GM21423 (cell line): ENCODE measurements around the gene TTLL11.

Source experiments
- ATAC-seq: cut with Tn5 transposase; IDR thresholded peaks from one replicate; pipeline ENCODE4 v1.9.1; 2021; ENCODE audit warnings: mild to moderate bottlenecking, moderate library complexity; ENCODE audit not compliant: unreplicated experiment

TTLL11 gene

DNA sequence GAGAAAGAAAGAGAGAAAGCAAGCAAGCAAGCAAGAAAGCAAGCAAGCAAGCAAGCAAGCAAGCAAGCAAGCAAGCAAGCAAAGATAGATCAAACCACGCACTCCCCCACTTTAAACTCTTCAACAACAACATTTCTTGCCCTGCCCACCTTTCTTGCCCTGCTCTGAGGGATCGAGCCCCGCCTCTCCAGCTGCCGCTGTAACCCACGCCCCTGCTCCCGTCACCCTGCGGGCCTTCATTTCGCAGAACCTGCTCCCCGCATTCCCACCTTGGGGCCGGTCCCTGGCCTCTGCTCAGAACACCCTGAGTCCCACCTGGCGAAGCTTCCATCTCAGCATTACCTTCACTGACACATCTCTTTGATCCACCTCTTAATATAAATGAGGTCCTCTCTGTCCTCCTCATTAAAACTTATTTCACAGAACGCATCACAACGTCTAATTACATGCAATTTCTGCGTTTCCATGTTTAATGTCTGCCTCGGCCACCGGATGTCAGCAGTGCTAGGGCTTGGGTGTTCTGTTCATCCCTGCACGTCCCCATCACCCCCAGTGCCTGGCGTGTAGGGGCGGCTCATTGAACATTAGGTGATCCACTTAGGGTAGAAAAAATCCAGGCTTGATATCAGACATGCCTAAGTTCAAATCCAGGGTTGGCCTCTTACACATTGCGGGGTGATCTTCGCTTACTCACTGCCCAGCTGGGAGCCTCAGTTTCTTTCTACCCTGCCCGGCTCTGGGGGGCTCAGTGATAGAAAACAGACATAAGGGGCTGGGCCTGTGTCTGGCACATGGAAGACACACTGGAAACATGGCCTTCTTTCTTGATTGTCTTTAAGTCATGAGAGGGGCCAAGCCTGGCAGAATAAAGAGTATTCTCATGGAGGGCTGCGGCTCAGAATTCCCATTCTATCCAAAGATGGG is 254.1 kb downstream of the TTLL11 start:
- ATAC-seq: no peak

DNA sequence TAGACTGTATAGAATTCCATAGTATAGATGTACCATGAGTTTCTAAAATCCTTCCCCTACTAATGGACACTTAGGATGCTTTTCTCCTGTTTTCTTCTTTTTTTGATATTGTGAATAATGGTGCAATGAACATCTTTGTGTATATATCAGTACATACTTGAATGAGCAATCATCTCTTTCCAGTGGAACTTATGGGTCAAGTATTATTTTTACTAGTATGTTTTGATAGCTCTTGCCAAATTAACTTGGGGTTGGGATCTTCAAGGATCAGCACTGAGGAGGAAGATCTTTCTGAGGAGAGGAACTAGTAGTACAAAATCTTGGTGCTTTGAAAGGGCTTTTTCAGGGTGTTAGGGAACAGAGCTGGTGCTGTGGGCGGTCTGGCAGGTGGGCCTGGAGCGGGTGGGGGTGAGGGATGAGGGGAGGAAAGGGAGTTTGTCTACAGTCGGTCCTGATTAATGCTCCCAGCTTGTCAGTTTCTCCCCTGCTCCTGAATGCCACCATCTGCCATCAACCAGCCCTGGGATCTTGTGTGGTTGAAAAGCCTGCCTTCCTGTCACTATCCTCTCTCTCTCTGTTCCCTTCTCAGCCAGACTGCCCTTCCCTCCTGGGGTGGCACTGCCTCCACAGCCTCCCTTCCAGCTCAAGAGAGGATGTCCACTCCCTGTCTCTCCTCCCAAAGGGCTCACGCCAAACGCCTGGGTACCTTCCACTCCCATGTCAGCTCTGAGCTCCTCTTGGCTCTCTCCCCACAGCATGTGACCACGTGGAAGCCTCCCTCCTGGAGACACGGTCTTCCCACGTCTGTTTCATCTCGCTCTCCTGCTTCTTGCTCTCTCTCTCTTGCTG is 255.8 kb downstream of the TTLL11 start:
- no peak for ATAC-seq

DNA sequence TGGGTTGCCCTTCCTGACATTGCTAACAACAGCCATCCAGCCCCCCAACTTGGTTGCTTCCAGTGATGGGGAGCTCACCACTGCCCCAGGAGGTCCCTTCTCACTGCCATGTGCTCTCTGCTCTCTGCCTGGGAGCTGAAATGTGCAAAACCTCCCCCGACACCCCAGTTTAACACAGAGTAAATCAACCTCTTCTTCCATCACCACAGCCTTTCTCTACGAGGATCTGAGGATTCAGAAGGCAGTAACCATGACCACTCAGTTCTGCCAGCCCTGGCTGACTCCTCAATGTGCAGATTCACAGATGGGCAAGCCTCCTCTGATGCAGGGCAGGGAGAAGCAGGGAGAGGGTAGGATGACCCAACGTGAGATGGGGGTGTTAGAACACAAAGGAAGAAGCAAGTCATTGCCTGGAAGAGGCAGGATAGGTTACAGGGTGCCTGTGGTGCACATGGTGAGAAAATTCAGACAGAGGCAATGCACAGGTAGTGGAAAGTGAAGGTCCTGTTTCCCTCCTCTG is 256.7 kb downstream of the TTLL11 start:
- ATAC-seq: no peak

DNA sequence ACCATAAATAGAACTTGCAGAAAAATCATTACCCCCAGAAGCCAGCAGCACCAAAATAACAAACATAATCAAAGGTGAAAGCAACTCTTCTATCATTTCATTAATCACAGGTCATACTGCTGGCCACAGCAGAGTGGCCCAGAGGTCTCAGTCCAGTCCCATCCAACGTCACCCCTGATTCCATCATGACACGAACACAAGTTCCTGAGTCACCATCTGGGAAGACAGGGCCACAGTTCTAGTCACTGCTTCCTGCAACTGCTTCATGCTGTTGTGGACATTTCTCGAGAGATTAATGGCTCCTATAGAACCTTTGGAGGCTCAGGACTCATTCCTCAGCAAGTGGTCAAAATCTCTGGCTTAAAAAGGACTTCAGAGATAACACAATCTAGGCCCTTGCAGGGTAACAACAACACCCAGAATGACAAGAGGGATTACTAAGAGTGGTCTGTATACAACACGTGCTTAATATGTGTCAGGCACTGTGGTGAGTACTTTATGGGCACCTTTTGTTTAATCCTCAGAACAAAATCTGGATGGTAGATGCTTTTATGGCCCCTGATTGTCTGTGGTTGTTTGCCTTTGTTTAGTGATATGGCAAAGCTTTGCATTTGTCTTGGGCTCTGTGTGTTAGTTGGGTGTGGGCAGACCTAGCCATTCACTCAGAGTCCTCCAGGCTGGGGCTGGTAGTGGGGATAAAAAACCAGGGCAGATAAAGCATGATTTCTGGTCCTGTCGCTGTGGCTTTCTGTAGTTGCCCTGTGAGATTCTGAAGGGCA is 257.3 kb downstream of the TTLL11 start:
- no peak for ATAC-seq

DNA sequence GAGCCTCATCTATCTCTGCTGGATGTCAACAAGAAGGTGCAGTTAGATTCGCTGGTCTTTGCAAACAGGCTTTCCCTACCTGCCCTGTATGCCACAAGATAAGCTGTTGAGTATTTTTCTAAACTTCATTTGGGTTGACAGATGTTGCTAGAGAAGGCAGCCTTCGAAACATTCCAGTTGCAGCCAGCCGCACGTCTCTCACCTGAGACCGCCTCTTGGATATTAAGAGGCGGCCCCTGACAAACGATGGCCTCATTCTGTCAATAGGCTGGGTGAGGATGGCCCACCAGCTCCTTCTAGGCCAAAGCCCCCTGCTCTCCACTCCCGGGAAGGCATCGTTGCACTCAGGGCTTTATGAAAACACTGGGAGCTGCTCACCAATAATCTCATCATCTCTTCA is 260.0 kb downstream of the TTLL11 start:
- no peak for ATAC-seq

DNA sequence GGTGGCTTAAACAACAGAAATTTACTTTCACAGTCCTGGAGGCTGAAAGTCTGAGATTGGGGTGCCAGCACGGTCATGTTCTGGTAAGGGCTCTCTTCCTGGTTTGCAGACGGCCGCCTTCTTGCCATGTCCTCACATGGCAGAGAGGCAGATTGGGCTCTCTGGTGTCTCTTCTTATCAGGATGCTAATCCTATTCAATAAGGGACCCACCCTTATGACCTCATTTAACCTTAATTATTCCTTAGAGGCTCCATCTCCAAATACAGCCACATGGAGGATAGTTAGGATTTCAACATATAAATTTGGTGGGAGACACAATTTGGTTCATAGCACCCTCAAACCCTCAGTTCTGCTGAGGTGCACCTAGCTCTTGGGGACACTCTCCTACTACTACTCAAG is 261.2 kb downstream of the TTLL11 start:
- no peak for ATAC-seq

DNA sequence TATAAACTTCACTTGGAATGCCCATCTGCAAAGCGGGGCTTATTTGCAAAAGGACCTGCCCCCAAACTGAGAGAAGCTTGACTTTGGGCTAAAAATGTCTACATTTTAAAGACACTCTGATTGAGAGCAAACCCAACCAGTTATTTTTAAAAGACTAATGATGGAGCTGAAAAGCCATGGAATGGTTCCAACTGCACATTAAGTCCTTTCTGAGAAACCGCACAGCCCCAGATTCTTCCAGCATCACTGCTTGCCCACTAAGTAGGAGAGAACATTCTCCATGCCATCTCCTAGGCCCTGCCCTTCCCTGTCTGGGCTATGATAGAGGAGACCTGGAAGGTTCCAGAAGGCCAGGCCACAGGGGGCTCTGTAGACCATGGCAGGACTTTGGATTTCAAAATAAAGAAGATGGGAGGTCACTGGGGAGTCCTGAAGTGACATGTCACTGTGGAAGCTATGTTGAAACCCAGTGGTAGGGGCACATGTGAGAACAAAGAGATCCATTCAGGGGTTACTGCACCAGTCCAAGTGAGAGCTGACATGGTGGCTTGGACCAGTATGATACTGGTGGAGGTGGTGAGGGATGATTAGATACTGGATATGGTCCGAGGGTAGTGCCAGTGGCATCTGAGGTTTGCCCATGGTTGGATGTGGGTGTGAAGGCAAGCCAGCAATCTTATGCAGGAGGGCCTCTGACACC is 262.5 kb downstream of the TTLL11 start:
- ATAC-seq: no peak

DNA sequence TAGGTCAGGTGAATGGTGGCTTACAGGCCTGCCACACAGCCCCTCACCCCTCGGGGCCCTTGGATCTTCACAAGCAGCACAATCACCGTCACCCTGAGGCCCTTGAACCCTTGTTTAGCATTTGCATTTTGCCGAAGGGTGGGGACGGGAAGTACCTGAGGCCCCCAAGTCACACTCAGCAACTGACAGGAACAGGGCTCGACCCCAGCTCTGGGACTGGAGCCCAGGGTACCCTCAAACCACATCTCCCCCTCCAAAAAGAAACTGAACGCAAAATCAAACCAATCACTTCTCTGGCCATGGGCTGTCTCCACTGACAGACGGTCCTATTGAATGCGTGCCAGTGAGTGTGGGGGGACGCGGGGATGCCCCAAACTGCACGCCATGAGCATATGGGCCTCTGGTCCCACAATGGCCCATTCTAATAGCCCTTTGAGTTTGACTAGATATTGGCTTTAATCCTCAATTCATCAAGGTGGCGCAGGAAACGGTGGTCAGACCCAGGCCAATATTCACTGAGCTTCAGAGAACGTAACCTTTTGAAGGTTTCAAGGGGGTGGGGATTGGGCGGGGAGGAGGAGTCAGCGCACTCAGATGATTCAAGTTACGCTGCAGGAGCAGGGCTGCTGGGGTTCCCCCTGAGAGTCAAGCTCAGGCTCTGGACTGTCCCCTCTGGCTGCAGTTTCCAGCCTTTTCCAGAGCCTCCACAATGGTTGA is 265.7 kb downstream of the TTLL11 start:
- ATAC-seq: no peak

DNA sequence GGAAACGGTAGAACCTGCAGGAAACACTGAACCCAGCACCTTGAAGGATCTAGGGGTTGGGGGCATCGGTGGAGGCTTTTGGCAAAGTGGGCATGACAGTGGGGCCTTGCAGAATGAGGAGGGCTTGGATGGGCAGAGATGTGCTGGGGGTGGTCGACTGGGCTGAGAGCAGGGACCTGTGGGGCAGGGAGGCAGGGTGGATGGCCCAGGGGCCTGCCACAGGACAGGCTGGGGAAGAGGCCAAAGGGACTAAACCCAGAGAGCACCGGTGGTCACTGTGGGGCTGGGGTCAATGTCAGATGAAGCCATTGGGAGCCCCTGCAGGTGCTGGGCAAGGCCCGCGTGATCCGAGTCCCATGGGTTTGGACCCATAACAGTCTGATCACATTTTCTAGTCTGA is 266.4 kb downstream of the TTLL11 start:
- ATAC-seq: no peak

DNA sequence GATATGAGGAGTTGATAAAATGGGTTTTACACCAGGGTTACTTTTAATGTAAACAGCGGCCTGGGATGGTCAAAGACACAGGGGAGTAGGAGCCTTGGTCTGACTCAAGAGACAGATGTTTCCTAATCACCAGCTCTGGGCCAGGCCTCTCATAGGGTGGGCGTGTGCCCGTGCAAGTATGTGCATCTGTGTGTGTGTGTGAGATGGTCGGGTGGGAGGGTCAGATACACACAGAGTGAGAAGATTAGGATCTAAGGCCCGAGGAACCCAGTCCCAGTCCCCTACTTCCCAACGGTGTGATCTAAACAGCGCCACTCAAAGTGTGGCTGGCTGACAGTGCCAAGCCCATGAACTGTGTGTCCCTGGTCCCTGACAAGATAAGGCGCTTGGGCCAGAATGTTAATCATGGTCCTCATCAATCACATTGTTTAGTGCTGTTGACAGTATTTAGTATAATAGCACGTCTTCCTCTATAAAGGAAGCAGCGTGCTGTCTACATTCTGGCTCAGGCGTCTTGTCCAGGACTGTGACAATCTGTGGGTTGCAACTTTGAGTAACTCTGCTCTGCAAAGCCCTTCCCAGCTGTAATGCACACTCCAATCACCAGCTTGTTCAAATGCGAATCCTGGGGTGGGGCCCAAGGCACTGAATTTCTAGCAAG is 267.9 kb downstream of the TTLL11 start:
- ATAC-seq: no peak

DNA sequence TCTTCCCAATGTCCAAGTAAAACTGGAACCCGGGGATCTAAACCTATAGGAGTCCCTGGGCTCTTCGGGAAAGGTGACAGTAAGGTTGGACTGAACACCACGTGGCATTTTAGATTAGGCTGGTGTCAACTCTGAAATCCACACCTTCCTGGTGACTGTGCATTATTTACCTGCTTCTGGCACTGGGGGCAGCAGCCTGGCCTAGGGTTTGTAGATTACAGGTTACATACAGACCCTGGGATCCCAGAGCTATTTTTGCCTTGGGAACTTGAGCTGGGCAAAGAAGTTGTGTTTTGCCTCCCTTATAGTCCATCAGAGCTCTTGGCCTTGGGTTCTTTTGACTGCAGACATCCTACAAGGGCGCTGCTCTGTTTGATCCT is 268.5 kb downstream of the TTLL11 start:
- ATAC-seq: no peak

DNA sequence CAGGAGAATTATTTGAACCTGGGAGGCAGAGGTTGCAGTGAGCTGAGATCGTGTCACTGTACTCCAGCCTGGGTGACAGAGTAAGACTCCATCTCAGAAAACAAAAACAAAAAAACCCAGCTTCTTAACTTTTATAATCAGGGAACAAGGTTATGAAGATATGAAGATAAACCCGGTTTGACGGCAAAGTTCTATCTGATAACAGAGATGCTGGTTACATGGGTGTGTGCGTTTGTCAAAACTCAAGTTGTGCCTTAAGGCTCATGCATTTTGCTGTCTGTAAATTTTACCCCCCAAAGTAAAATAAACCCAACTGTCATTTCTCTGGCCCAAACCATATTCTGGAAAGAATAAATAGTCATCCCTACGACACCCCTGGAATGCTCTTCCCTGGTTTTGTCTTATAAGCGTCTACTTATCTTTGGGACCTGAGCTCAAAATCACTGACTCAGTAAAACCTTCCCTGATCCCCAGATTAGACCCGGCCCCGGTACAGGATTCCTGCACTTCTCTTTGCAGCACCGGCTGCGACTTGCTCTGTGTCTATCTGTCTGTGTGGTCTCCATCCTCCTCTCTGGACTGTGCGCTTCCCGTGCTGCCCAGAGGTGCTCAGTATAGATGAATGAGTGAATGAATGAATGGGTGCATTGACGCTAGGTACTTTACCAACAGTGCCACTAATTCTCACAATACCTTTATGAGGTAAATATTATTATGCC is 269.5 kb downstream of the TTLL11 start:
- ATAC-seq: no peak

DNA sequence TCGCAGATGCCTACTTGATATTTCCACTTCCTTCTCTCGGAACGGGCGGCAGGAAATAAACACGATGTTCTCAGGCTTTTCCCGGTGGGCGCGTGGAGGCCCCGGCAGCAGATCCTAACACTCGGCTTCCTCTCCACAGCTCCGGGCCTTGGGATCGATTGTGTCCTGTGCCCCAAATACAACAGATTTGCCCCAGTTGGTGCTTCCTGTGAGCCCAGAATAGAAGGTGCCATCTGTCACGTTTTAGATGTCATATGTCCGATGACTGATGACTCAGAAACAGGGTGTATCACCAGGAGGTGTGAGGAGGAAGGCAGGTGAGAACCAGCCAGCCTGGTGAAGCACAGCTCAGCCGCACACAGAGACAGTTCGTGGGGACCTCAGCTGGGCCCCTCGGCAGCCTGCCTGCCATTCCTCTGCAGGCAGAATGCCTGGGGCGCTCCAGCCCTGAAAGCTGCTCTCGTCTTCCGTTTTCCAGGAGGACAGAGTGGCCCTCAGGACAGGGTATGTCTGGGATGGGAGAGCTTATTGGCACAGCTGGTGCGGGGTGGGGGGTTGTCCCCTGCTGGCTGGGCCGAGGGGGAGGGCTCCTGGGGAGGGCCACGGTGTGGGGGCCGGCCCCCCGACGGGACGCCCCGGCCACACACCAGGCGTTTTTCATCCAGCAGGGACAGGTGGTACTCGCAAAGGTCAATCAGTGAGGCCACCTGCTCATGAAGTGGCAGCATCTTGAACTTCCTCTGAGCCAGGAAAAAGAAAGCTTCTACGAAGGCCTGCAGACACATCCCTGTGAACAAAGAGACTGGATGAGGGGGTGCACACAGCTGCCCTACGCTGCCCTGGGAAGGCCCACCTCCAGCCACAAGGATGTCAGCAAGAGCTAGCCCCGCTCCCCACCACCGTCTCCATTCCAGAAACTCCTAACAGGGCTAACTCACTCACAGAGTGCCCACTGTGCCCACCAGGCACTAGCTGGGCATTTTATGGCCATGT is 270.7 kb downstream of the TTLL11 start:
- ATAC-seq: no peak

DNA sequence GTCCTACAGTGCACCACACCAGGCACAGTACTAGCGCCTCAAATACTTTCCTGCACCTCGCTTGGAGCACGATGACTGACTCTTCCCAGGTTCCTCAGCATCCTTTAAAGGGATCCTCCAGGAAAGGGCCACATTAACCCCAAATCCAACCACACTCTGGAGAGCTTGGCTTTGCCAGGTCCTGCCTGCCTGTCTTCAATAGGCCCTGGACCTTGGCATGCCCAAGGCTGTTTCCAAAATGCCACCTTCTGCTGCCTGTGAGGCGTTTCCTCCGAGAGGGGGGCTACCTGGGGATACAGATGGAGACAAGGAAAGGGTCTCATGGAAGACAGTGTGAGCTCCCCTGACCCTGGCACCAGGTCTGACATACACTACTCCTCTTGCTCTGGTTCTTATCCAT is 271.8 kb downstream of the TTLL11 start:
- ATAC-seq: no peak

DNA sequence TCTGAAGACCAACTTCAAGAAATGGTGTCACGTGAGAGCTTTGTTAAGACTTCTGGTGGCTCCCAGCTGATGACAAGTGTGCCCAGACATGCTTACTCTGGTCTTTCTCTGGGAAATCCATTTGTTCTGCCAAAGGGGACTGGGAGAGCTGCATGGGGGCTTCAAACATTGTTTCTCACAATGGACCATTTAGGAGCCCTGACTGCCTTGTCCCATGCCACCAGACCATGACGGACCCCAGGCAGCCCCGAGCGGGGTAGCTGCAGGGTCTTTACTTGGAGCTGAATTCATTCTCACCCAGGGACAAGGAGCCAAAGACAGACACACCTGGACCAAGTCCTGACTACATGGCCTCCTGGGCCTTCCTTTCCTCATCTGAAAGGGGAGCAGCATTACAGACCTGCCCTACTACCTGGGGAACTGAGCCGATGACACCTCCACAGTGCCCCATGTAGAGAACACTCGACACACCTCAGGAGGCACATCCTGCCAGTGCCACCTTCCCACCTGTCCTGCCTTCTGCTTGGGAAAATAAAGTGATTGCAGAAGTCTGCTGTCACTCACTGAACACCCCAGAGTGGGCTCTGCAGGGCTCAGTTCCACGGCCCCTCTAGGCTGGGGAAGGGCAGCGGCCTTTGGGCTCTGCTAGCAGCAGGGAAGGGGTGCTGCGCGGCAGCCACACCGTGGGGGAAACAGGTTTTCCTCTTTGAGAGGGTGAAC is 272.7 kb downstream of the TTLL11 start:
- no peak for ATAC-seq

DNA sequence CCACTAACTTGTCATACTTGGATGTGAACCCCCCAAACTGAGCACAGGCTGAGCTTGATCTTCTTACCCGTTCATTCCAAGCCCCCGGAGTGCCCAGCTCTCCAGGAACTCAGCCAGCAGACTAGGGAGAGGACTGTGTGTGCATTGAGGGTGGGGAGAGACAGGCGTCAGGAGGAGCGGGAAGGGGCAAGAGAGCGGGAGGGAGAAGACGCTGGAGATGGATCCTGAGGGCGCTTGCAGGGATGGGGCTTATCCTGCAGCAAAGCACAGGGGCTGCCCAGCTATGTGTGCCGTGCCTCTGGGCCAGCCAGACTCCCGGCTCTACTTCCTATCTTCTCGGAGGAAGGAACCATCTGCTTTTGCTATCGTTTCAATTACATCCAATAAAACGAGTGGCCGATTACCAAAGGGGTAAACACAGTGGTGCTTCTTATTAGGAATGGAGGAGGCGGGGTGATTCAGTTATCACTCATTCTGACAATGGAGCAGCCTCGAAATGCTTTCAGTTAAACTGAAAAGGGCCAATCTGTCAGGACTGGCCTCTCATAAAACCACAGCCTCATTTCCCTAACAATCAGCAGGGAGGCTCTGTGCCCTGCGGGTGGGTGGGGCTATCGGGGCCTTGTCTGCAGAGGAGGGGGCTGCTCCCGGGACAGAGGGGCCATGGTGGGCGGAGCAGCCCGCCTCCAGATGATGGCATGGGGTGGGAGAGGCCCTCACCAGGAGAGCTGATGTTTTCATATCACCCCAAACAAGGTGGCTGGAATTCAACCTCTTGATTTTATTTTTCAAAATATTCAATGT is 273.5 kb downstream of the TTLL11 start:
- no peak for ATAC-seq
